GM12875 (cell line): Measurements from ENCODE around the gene EEIG1.

Source experiments
- H3K4me3 ChIP-seq: one replicate; pipeline ENCODE4 v1.5.1; 2011; ENCODE audit warnings: low read depth, low read length, control low read depth
- CTCF ChIP-seq: IDR thresholded peaks from 2 replicates; pipeline ENCODE4 v1.5.1; 2011; ENCODE audit warnings: low read depth, mild to moderate bottlenecking, control low read depth, inconsistent platforms, low read length, moderate library complexity, borderline replicate concordance; ENCODE audit not compliant: insufficient read depth

The EEIG1 gene

GRCh38 chr9:127987103-127987614 is 6.4 kb upstream of the EEIG1 start:
- no peak overlapping the region for H3K4me3 ChIP-seq
- TF ChIP-seq CTCF = no peak

DNA sequence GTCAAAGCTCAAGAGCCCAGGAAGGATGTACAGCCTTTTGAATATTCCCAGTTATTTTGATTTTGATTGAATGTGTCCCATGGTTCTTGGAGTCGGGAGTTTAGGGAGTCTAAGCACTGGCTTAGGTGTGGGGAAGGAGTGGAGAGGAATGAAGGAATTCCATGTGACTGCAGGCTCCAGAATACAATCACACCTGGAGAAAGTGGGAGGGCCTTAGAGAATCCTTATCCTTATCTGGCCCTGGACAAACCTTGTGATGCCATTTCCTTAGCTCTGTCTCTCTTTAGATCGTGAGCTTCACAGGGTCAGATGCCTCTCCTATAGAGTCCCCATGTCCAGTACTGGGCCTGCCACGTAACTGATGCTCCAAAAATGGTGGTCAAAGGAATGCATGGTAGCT is 4.2 kb upstream of the EEIG1 start:
- TF ChIP-seq CTCF = no peak
- no peak overlapping the region for H3K4me3 ChIP-seq

- no peak overlapping the region for H3K4me3 ChIP-seq
- TF ChIP-seq CTCF = no peak
Measured at GRCh38 chr9:127983847-127984289, 3.1 kb upstream of the EEIG1 start.

- no peak for TF ChIP-seq CTCF
Measured at GRCh38 chr9:127982912-127983311, 2.1 kb upstream of the EEIG1 start.

GRCh38 chr9:127981559-127982121 is 851 bp upstream of the EEIG1 start:
- H3K4me3 ChIP-seq = peak overlapping the region; percentile 63
- TF ChIP-seq CTCF = no peak

More at GRCh38 chr9:127982912-127983311, 2.1 kb upstream of the EEIG1 start:
- H3K4me3 ChIP-seq = no peak overlapping the region

DNA sequence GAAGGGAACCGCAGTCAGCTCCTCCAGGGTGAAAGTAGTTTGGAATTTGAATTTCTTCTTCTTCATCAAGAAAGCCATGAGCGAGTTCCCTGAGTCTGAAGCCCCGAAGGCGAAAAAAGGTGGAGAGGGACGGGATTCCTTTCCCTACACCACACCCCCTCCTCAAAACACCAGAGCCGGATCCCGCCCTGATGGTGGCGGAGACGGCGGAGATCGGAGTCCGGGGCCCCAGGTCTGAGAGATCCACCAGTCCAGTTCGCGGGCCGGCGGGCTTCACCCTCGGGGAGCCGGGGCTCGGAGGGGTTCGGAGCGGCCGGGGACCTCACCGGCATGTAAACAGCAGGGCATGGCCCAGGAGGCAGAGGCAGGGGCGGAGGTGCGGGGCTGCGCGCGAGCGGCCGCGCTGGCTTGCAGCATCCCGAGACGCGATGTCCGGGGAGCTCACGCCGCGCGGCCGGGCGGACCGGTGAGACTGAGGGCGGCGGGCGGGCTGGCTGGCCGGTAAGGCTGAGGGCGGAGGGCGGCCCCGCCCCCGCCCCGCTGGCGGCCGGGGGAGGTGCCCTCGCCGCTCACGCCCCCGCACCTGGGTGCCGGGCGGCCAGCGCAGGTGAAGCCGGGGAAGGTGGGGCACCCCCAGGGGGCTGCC is 606 bp downstream of the EEIG1 start:
- TF ChIP-seq CTCF = no peak
- H3K4me3 ChIP-seq = peak overlapping the region; percentile 76

DNA sequence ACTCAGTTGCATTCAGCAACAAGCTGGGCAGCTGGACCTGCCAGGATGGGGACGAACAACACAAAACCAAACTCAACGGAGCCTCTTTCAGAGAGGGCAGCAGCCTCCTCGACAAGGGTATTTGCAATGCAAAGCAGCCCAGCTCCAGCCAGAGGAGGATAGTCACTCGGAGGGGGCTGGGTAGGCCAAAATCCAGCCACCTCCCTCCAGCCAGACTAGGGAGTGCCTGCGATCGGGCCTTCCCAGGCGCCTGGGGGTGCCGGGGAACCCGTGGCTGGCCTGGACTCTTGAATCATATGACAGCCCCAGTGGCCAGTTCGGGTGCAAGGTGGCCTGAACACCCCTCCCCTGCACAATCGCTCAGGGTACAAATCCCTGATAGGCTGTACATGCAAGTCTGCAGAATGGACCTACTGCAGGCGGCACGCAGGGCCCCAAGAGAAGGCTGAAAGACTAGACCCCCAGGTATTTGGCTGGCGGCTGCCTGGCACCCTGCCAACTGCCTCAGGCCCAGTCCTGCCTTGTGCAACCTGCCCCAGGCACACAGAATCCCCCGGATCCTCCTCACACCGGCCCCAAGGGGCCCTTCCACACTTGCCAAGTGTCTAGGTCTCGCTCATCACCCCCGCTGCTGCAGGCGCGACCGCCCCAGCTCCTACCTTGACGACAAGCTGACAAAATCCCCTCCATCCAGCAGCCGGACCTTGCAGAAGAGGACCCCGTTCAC is 1.3 kb downstream of the EEIG1 start:
- peak overlapping the region; percentile 76 for H3K4me3 ChIP-seq
- no peak for TF ChIP-seq CTCF
